B cell (primary cell): ENCODE results near the gene GRB10. TPM values are rescaled to one million over a fixed set of nuclear protein-coding genes. Genes with fewer than 3 reads are reported as not detected.

Experiments
- ATAC-seq: fragments of 200-7000 bp; cut with Tn5 transposase; one replicate; pipeline ENCODE4 v1.10.0; 2021; ENCODE audit warnings: low read depth, mild to moderate bottlenecking, moderate number of reproducible peaks, moderate library complexity
- CTCF ChIA-PET: fragments of 350-600 bp; sonication (Branson Sonifier 250); formaldehyde crosslinking; loops from one replicate; lab custom pipeline; 2021; ENCODE audit warnings: antibody characterized with exemption, inconsistent platforms; lab: Charles Lee
- POLR2A ChIA-PET: fragments of 350-600 bp; sonication (Branson Sonifier 250); formaldehyde crosslinking; loops from one replicate; lab custom pipeline; 2021; ENCODE audit warnings: antibody characterized with exemption; lab: Charles Lee
- DNase-seq: peaks from one replicate; pipeline ENCODE4 v3.0.0; 2013
- H2AFZ ChIP-seq: 2 replicates; pipeline ENCODE4 v1.6.1; 2012; ENCODE audit warnings: mild to moderate bottlenecking, low read depth, low read length; ENCODE audit not compliant: insufficient read depth, poor library complexity, severe bottlenecking
- H3K27ac ChIP-seq, 2 donors: 1 replicate in 1 of 2; 2 replicates in 1 of 2; pipeline ENCODE4 v1.5.1; 2012 to 2013; ENCODE audit warnings: low read length in 2 of 2, mild to moderate bottlenecking in 2 of 2, moderate library complexity in 1 of 2
- H3K27me3 ChIP-seq, 4 experiments: fragments of 200-600 bp in 1 of 4; sonication (generic) in 1 of 4; replicated peaks in 1 of 4; 1 replicate in 2 of 4; 2 replicates in 2 of 4; pipeline versions ENCODE4 v1.6.1 to v1.7.0; 2013 to 2016; ENCODE audit warnings: low read length in 3 of 4, mild to moderate bottlenecking in 2 of 4, mixed read lengths in 1 of 4, moderate library complexity in 1 of 4; ENCODE audit not compliant: insufficient read depth in 4 of 4, control insufficient read depth in 3 of 4; ENCODE audit errors: control extremely low read depth in 1 of 4
- H3K36me3 ChIP-seq, 2 experiments: replicated peaks in 1 of 2; 1 replicate in 1 of 2; 2 replicates in 1 of 2; pipeline versions ENCODE4 v1.6.1 to v1.7.1; 2013; ENCODE audit warnings: low read length in 1 of 2; ENCODE audit not compliant: insufficient read depth in 2 of 2, control insufficient read depth in 1 of 2; ENCODE audit errors: control extremely low read depth in 1 of 2, extremely low read depth in 1 of 2
- H3K4me1 ChIP-seq, 2 donors: fragments of 200-600 bp in 1 of 2; sonication (generic) in 1 of 2; 1 replicate in 1 of 2; 2 replicates in 1 of 2; pipeline versions ENCODE4 v1.5.1 to v1.6.1; 2013 to 2017; ENCODE audit warnings: low read length in 2 of 2; ENCODE audit not compliant: control insufficient read depth in 2 of 2, insufficient read depth in 2 of 2
- H3K4me2 ChIP-seq: replicated peaks from 2 replicates; pipeline ENCODE3; 2012; ENCODE audit warnings: mild to moderate bottlenecking, low read depth, low read length; ENCODE audit not compliant: poor library complexity, severe bottlenecking
- H3K4me3 ChIP-seq, 5 experiments: fragments of 200-600 bp in 1 of 5; sonication (generic) in 1 of 5; 1 replicate in 3 of 5; 2 replicates in 2 of 5; pipeline versions ENCODE4 v1.5.1 to v1.7.0; 2011 to 2016; ENCODE audit warnings: low read length in 4 of 5, mild to moderate bottlenecking in 4 of 5, low read depth in 2 of 5, control low read depth in 1 of 5, moderate library complexity in 1 of 5; ENCODE audit not compliant: insufficient read depth in 1 of 5; ENCODE audit errors: control extremely low read depth in 1 of 5, extremely low read depth in 1 of 5
- H3K79me2 ChIP-seq: fragments of 200-600 bp; sonication (generic); one replicate; pipeline ENCODE4 v1.6.0; 2016; ENCODE audit warnings: low read length; ENCODE audit not compliant: control insufficient read depth, insufficient read depth
- H3K9ac ChIP-seq: fragments of 200-600 bp; sonication (generic); 2 replicates; pipeline ENCODE4 v1.6.1; 2017; ENCODE audit warnings: mild to moderate bottlenecking, low read length, moderate library complexity
- H3K9me3 ChIP-seq, 3 donors: one replicate each; pipeline versions ENCODE4 v1.6.1 to v1.7.1; 2013; ENCODE audit warnings: low read length in 2 of 3; ENCODE audit not compliant: control insufficient read depth in 2 of 3, insufficient read depth in 1 of 3; ENCODE audit errors: control extremely low read depth in 1 of 3
- H4K20me1 ChIP-seq: 2 replicates; pipeline ENCODE4 v1.6.0; 2012; ENCODE audit warnings: mild to moderate bottlenecking, low read length; ENCODE audit not compliant: insufficient read depth, control insufficient read depth, poor library complexity, severe bottlenecking
- H3K27ac Mint-ChIP-seq: one replicate; pipeline ENCODE4 v1.8.0; 2021; ENCODE audit warnings: mixed read lengths
- H3K27me3 Mint-ChIP-seq: one replicate; pipeline ENCODE4 v1.8.0; 2021; ENCODE audit warnings: mixed read lengths
- H3K4me1 Mint-ChIP-seq: one replicate; pipeline ENCODE4 v1.8.0; 2021; ENCODE audit warnings: mixed read lengths
- H3K4me3 Mint-ChIP-seq: one replicate; pipeline ENCODE4 v1.8.0; 2021; ENCODE audit warnings: mixed read lengths
- H3K9me3 Mint-ChIP-seq: one replicate; pipeline ENCODE4 v1.8.0; 2022; ENCODE audit warnings: mixed read lengths; ENCODE audit not compliant: insufficient read depth
- EZH2 ChIP-seq: IDR thresholded peaks from 2 replicates; pipeline ENCODE4 v1.6.1; 2012; ENCODE audit warnings: borderline replicate concordance, low read depth, mild to moderate bottlenecking, moderate library complexity, low read length; ENCODE audit not compliant: insufficient read depth, poor library complexity, severe bottlenecking
- WGBS: methylation state at CpG from one replicate; pipeline ENCODE4 v1.1.5; 2013; ENCODE audit warnings: missing lambda C conversion rate; ENCODE audit not compliant: insufficient coverage; 5-methylcytosine and 5-hydroxymethylcytosine counted together
- intact Hi-C: fragments of 100-400 bp; cut with micrococcal nuclease; formaldehyde crosslinking; loops from one replicate; pipeline ENCODE4 v1.10.0; 2022
- polyA plus RNA-seq: library from polyadenylated mRNA; depleted of rRNA; stranded (reverse); fragments of >200 nt; gene quantifications from 2 replicates; pipeline ENCODE4 v1.2.3, GENCODE V29; 2012
- total RNA-seq, 2 donors: library from RNA; stranded (reverse); fragments of 120-200 nt in 1 of 2; gene quantifications; 1 replicate in 1 of 2; 2 replicates in 1 of 2; pipeline versions ENCODE4 v1.2.3 to v1.2.4, GENCODE V29; 2013 to 2022
- TF ChIP-seq, protein P1 (sequence below): fragments of 200-600 bp; IDR thresholded peaks from one replicate; pipeline ENCODE4 v1.8.0; 2022; ENCODE audit warnings: antibody characterized with exemption, mild to moderate bottlenecking

The GRB10 gene
- total and polyA plus RNA-seq, 2 donors (not counting 1 experiment from before 2014, with no cell fraction given) = 0.04 TPM; not detected in 1

DNA sequence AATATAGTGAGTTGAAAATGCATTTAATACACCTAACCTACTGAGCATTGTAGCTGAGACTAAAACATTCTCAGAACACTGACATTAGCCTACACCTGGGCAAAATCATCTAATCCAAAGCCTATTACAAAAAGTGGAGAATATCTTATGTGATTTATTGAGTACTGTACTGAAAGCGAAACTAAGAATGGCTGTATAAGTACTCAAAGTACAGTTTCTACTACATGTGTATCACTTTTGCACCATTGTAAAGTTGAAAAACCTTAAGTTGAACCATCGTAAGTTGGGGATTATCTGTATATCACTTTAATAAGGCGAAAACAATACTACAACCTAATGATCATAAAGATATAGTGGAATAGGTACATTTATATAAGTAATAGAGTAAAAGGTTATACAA is 45.4 kb upstream of the GRB10 start:
- peaks cover 7% of the 10 kb centered on the region for H3K27me3 Mint-ChIP-seq
- Histone ChIP-seq H3K9me3 (peaks cover 0 to 4% (median 0%) of the 10 kb centered on the region in 3 donors), H3K27me3 (peaks cover 0 to 3% (median 0%) of the 10 kb centered on the region in 4 experiments), H3K4me3 (no peak overlapping the region), H3K4me2 (no peak overlapping the region), H3K36me3 (no peaks in the 10 kb centered on the region), H2AFZ (no peak overlapping the region), H3K9ac (no peak overlapping the region), H4K20me1 (no peaks in the 10 kb centered on the region), H3K4me1 (no peaks in the 10 kb centered on the region), H3K27ac (no peak overlapping the region), H3K79me2 (no peaks in the 10 kb centered on the region)
- no peak for ATAC-seq
- no peak for TF ChIP-seq EZH2
- TF ChIP-seq, protein P1, sequence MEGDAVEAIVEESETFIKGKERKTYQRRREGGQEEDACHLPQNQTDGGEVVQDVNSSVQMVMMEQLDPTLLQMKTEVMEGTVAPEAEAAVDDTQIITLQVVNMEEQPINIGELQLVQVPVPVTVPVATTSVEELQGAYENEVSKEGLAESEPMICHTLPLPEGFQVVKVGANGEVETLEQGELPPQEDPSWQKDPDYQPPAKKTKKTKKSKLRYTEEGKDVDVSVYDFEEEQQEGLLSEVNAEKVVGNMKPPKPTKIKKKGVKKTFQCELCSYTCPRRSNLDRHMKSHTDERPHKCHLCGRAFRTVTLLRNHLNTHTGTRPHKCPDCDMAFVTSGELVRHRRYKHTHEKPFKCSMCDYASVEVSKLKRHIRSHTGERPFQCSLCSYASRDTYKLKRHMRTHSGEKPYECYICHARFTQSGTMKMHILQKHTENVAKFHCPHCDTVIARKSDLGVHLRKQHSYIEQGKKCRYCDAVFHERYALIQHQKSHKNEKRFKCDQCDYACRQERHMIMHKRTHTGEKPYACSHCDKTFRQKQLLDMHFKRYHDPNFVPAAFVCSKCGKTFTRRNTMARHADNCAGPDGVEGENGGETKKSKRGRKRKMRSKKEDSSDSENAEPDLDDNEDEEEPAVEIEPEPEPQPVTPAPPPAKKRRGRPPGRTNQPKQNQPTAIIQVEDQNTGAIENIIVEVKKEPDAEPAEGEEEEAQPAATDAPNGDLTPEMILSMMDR = no peak
- ChIA-PET POLR2A (no interaction called here), CTCF (no interaction called here)
- H3K4me3 Mint-ChIP-seq = no peak overlapping the region
- H3K4me1 Mint-ChIP-seq = no peaks in the 10 kb centered on the region
- intact Hi-C loops = no loop called here
- whole genome bisulfite sequencing = no CpG with 5 or more reads among the region's 3 CpGs
- H3K27ac Mint-ChIP-seq = no peak overlapping the region
- no peaks in the 10 kb centered on the region for H3K9me3 Mint-ChIP-seq
- DNase-seq = no peak

DNA sequence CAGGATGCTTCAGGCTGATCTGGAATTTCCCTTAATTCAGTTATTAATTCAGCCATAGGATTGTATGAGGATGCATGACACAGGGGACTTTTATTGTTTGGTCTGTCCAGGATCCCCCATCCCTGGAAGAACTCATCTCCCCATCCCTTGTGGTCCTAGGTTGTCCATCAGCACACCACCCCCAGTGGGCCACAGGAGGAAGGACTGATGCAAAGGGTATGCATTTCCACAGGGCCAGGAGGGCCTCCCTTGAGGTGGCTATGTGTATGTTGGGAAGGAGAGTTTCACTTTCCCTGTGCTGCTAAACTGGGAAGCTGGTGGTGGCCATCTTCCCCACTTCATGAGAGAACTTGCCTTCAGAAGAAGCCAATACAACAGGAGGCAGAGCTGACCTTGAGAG is 44.6 kb upstream of the GRB10 start:
- CTCF ChIA-PET = no interaction called here
- no peak overlapping the region for H3K4me3 ChIP-seq

More for the DNA sequence above, 44.6 kb upstream of the GRB10 start:
- Mint-ChIP-seq H3K4me3 (no peak overlapping the region), H3K27ac (no peak overlapping the region), H3K9me3 (no peaks in the 10 kb centered on the region), H3K27me3 (peaks cover 7% of the 10 kb centered on the region), H3K4me1 (no peaks in the 10 kb centered on the region)
- H4K20me1 ChIP-seq = no peaks in the 10 kb centered on the region
- no peaks in the 10 kb centered on the region for H3K79me2 ChIP-seq
- no peak overlapping the region for H3K9ac ChIP-seq
- no peak overlapping the region for H2AFZ ChIP-seq
- no peaks in the 10 kb centered on the region for H3K36me3 ChIP-seq
- no peak overlapping the region for H3K4me2 ChIP-seq
- DNase-seq (no peak), ATAC-seq (no peak)
- POLR2A ChIA-PET = no interaction called here
- no peak overlapping the region for H3K27ac ChIP-seq
- intact Hi-C loops = no loop called here
- peaks cover 0 to 3% (median 0%) of the 10 kb centered on the region in 4 experiments for H3K27me3 ChIP-seq
- H3K9me3 ChIP-seq = peaks cover 0 to 4% (median 0%) of the 10 kb centered on the region in 3 donors
- H3K4me1 ChIP-seq = no peaks in the 10 kb centered on the region
- no peak for TF ChIP-seq EZH2
- TF ChIP-seq, protein P1 = no peak
